Activated CD4-positive, CD25-positive, alpha-beta regulatory T cell treated with anti-CD3 and anti-CD28 coated beads, Interleukin-2, amount 50 U/mL, for 16 hours (primary cell): ENCODE results near the gene GTF2H2.
"Not testable (repeated sequence)": the region's sequence is repeated elsewhere in the genome, so short reads cannot be mapped to it uniquely, and the experiment has no call there.

ENCODE experiments used
- DNase-seq: peaks from one replicate; pipeline ENCODE4 v3.0.0-alpha.2; 2020; ENCODE audit warnings: low read depth, low spot score

GTF2H2 gene

DNA sequence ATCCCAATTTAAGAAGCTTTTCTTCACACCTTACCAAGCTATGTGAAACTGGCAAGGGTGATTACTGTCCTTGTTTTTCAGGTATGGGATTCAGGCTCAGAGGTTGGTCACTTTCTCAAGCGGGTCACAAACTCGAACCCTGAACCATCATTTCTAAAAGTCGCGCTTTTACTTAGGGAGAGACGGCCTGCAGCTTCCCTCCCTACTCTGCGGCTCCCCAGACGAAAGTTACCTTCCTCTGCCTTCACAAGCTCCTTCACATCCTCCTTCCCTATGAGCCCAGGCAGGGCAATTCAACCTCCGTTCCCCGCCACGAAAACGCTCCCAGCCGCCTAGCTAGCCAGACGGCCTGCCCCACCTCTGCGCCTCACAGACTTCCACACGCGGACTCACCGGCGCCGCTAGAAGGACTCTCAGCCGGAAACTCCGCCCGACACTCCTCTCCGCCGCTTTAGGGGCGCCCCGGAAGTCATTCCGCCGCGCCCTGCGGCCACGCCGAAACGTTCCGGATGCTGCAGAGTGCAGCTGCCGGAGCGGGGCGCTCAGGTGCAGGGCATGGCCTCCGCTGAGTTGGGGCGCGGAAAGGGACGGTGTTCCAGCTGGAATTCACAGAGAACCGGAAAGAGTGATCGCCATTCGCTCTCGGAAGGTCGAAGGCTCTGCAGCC is at the start of gene GTF2H2:
Gene GTF2H2 (minus strand): TSS at position 415 of the 667 bp plus-strand sequence. CDS start 4,913 bp downstream, outside the sequence.
- not testable (repeated sequence) for DNase-seq

DNA sequence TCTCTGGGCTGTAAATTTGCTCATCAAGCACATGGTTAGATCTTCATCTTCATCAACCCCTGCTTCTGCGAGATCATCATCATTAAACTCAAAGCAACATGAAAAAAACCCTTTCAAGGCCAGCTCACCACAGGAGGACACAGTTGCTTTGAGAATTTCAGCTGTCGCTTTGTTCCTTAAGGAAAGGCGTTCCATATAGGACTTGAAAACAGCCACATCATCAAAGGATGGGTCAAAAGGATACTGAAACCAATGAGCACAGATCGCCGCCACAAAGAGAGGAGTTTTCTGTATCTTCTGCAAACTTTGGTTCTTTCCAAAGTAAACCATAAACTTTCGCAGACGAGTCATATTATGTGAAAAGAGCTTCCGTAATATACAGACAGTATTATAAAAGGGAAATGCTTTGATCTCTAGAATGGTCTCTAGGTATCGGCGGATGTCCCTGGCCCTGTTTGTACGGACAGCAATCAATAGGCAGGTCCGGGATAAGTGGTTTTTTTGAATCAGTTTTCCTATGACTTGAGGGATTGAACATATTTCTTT is 42.3 kb upstream of the GTF2H2 start:
- DNase-seq: not testable (repeated sequence)

DNA sequence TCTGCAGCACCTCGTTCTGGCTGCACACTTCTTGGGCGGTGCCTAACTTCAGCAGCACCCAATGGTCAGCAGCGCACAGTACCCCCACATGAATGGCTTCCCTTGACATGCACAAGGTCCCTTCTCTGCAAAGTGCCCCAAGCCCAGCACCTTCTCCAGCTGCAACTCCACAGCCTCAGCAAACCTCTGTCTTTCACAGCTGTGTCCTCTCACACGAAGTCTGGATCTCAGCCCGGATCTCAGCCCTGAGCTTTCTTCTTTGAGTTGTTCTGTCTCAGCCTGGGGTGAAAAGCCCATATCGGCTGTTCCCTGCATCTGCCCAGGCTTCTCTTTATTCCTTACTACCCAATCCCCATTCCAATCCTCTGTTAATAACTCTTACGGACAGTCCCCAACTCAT is 32.5 kb upstream of the GTF2H2 start:
- not testable (repeated sequence) for DNase-seq

DNA sequence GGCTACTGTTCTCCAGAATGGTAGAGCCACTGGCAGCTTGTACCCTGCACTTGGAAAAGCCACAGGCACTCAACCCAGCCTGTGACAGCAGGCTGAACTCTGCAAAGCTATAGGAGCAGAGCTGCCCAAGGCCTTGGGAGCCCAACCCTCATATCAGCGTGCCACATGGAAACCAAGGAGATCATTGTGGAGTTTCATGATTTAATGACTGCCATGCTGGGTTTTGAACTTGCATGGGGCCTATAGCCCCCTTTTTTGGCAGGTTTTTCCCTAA is 30.4 kb upstream of the GTF2H2 start:
- DNase-seq: not testable (repeated sequence)

DNA sequence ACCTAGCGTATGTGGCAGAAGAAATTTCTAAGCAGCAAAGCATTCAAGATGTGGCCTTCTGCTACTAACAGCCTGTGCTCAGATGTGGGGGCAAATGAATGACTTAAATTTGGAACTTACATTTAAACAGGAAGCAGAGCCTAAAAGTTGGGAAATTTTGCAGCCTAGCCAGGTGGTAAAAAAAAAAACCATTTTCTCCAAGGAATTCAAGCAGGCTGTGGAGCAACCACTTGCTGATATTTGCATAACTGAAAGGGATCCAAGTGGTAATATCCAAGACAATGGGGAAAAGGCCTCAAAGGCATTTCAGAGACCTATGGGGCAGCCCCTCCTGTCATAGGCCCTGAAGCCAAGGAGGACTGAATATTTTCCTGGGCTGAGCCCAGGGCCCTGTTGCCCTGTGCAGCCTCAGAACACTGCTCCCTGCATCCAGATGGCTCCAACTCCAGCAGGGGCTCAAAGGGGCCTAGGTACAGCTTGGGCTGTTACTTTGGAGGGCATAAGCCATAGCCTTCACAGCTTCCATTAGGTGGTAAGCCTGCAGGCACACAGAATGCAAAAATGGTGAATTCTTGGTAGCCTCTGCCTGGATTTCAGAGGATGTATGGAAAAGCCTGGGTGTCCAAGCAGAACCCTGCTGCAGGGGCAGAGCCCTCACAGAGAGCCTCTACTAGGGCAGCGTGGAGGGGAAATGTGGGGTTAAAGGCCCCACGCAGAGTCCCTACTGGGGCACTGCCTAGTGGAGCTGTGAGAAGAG is 29.9 kb upstream of the GTF2H2 start:
- not testable (repeated sequence) for DNase-seq

DNA sequence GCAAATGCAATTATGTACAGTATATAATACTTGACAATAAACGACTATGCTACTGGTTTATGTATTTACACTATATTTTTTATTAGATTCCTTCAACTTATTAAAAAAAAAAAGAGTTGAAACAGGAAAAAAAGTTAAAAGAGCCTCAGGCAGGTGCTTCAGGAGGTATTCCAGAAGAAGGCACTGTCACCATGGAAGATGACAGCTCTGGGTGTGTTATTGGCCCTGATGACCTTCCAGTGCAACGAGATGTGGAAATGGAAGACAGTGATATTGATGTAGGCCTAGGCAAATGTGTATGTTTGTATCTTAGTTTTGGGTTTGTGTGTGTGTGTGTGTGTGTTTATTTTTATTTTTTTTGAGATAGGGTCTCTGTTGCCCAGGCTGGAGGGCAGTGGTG is 22.3 kb upstream of the GTF2H2 start:
- not testable (repeated sequence) for DNase-seq

DNA sequence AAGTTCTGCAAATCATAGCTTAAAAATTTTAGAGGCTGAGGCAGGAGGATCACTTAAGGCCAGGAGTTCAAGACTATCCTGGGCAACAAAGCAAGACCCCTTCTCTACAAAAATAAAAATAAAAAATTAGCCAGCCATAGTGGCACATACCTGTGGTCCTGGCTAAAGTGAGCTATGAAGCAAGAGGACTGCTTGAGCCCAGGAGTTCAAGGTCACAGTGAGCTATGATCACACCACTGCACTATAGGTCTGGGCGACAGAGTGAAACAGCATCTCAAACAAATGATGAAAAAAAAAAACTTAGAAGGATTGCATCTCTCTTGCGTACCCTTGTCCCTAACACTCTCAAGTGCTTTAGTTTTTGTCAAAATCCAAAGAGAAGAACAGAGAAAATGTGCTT is 21.3 kb upstream of the GTF2H2 start:
- not testable (repeated sequence) for DNase-seq

DNA sequence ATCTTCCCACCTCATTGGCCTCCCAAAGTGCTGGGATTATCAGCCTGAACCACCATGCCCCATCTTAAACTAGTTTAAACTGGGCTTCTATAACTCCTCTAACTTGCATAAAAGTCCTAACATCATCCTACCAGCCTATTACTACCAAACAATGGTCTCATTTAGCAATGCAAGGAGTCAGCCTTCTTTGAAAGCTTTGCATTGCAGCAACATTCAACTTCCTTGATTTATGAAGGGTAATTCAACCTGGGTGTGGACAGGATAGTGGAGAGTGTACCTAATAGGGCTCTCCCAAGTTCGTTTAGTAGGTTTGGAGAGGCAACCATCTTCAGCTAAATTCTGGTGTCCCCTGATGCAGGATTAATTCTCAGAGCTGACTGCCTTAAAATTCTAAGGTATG is 18.7 kb upstream of the GTF2H2 start:
- DNase-seq: not testable (repeated sequence)

DNA sequence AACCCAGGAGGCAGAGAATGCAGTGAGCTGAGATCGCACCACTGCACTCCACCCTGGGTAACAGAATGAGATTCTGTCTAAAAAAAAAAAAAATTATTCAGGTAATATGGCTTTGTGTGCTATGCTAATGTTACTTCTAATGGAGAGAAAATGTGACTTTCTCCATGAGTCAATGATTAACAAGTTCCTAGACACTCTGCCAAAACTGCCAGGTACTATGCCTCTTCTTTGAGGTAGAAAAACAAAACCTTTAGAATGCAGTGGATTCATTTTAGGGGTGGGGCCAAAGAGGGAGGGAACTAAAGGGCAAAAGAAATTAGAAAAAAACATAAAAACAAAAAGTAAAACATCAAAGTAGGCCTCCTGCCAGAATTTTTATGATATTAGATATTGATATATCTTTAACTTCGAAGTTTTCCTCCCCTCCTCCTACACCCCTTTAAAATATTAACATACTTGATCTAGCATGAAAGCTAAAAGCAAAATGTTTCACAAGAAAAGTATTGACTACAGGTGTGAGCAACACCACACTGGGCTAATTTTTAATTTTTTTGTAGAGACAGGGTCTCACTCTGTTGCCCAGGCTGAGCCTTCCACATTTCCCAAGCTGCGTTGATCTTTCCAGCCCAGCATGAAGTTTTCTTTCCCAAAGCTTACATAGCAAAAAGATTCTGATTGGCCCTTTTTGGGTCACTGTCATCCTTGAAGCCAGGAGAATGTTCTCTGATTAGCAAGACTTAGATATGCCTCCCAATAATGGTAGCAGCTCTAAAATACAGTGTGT is 17.0 kb upstream of the GTF2H2 start:
- DNase-seq: not testable (repeated sequence)

DNA sequence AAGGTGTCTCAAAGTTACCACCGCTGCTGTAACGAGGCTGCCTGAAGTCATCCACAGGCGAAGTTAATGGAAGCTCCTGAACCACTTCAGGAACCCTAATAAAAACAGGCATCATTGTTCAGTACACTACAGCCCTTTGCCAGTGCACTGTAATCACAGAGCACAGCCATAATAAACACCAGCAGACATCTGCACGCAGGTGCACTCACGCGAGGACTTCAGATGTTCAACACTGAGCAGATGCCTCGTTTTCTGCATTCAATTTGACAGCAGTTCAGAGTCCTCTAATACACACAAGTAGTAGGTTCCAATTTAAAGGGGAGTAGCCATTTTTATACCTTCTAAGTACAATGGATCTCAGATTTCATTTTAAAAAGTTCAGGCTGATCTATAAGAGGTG is 15.4 kb upstream of the GTF2H2 start:
- DNase-seq: not testable (repeated sequence)

DNA sequence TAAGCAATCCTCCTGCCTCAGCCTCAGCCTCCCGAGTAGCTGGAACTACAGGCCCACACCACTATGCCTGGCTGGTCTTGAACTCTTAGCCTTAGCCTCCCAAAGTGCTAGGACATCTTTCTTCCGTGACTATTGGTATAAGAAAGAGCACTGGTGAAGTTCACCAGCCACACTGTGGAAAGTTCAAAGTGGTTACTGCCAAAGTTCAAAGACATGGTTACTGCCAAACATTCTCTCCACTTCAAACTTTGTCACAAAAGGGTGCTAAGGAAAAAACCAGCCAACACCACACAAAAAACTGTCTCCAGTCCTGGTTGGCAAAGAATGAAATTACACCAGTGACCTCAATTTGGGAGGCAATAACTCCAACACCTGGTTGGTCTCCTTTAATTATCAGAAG is 14.9 kb upstream of the GTF2H2 start:
- DNase-seq: not testable (repeated sequence)

DNA sequence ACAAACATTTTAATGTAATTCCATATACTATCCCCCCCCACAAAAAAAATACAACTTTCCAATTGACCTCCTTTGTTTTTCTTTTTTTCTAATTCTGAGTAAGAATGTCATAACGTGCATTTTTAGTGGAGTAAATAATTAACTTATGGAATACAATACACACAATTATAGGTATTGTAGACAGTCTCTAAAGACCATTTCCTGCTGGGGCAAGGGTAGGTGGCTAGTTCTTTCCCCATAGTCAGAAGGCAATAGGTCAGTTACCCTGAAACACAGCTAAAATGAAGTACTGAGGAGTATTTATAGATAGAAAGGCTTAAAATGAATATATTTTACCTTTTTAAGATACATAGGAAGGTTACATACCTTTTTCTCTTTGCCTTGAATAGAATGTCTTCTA is 6.2 kb downstream of the GTF2H2 start:
- DNase-seq: not testable (repeated sequence)

DNA sequence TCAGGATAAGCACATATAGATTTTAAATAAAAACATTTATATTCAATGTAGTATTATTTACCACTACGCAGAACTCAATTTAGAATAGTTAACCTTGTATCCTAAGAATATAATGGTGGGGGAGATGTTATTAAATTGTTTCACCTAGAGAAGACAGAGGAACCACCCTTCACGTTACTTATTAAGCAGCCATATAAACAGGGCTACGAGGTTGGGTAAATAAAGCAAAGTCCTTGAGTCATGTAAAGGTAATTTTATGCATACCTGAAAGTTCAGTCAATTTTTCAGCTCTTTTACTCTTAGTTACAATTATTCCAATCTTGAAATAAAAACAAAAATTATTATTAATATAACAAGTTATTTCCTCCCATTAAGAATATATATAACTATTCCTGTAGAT is 8.1 kb downstream of the GTF2H2 start:
- DNase-seq: not testable (repeated sequence)

DNA sequence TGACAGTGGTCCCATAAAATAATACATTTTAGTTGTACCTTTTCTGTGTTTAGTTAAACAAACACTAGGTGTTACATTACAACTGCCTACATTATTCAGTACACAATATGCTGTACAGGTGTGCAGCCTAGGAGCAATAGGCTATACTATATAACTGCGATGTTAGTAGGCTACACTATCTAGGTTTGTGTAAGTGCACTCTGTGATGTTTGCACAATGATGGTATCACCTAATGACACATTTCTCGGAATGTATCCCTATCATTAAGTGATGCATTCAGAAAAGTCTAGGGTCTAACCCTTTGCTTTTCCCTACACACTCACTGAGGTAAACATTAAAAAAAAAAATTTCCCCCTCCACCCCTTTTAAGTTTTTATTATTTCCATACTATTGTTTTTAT is 22.7 kb downstream of the GTF2H2 start:
- not testable (repeated sequence) for DNase-seq

DNA sequence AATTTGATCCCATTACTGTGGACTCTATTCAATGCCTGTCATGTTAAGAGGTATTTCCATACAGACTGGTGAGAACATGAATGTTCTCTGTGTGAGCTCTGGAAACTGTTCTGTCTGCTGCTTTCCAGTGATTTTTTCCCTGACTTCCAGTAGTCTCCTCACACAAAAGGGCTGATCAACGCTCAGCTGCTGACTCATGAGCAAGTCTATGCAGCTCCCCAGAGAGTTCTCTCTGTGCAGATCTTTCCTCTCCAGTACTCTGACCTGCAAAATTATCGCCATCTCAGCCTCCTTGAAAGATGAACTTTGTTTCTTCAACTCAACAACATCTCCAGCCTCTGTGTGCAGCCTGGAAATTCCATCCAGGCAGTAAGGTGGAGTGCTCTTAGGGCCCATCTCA is 23.3 kb downstream of the GTF2H2 start:
- DNase-seq: not testable (repeated sequence)

DNA sequence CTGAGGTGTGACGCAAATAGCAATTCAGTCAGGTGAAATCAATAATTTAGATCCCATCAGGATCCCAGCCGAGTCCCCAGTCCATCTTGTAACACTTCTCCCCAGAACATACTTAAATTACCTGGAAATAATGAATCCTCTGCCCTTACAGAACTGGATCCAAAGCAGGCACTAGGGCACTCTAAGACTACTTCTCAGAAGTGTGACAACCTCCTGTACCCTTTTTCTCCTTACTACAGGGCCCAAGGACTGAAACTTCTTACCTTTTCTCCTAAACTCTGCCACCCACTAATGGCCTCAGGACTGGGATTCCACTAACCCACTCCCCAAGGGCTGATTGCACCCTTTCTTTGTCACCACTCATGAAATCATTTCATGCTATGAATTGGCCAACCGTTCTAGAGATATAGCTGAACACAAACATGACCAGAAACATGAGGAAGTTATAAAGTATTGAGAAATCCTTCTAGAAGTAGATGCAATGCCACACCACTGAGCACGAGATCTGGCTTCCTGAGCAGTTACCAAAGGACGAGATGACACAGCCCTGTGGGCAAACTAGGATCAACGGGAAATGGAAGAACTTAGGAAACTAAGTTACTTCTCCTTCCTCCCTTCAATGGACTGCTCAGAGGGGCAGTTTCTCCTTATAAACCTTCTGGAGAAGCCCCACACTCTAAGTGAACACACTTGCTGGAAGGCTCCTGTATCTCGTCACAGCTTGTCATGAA is 36.3 kb downstream of the GTF2H2 start:
- not testable (repeated sequence) for DNase-seq

DNA sequence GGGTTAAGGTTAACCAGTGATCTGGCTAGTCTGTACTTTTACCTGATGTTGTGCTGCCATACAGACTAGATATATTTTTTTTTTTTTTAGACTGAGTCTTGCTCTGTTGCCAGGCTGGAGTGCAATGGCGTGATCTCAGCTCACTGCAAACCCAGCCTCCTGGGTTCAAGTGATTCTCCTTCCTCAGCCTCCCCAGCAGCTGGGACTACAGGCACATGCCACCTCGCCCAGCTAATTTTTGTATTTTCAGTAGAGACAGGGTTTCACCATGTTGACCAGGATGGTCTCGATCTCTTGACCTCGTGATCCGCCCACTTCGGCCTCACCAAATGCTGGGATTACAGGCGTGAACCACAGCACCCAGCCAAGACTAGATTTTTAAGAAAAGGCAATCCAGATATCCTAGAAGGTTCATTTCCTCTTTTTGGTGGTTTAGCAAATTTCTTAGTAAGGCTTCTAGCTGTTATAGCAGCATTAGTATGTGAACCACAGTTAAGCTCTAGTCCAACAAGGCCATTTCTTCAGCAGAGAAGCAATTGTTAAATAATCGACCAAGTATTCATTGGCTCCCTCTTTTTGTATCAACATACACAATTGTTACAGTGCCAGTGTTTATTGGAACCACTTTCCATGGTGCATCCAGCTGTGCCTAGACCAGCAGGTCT is 42.1 kb downstream of the GTF2H2 start, which contains the start of gene NAIP:
Gene NAIP (minus strand): TSS at position 51 of the 665 bp plus-strand sequence. CDS start 12,424 bp downstream, outside the sequence.
- DNase-seq: not testable (repeated sequence)

DNA sequence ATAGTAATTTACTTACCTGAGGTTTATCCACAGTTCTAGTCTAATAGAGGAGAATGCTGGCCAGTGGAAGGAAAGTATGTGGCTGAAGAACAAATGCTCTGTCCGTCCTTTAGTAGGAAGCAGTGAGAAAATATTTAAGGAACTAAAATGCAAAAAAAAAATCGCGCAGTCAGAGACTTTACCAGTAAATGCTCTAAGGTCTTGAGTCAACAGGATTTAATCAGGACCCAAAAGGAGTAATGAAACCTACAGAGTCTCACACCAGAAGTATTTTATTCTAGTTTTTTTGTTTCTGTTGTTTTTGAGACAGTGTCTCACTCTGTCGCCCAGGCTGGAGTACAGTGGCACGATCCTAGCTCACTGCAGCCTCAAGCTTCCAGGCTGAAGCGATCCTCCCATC is 46.8 kb downstream of the GTF2H2 start:
- DNase-seq: not testable (repeated sequence)

DNA sequence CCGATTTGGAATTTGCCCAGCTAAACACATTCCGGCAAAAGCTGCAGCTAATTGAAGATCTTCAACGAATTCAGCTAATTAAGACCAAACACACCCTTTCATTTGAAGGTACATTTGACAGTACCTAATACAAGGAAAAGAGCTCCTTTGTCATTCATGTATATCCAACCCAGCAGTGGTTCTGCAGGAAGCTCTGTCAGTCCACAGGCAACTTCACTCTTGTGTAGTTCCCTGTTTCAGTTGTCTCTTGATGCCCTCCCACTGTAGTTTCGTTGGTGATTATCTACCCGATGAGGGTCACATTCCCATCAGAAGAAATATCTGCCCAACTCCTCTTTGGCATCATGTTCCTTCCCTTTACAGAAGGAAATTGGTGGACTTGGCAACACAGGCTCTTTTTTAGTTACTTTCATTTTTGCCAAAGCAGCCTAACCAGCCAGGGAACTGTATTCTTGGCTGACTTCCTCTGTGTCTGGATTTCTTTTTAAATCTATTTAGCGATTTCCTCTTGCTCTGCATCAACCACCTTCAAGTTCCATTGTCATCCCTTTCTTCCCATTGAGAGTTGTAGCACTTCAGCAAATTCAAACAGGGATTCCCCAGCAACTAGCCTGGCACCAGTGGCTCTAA is 49.0 kb downstream of the GTF2H2 start:
- not testable (repeated sequence) for DNase-seq

DNA sequence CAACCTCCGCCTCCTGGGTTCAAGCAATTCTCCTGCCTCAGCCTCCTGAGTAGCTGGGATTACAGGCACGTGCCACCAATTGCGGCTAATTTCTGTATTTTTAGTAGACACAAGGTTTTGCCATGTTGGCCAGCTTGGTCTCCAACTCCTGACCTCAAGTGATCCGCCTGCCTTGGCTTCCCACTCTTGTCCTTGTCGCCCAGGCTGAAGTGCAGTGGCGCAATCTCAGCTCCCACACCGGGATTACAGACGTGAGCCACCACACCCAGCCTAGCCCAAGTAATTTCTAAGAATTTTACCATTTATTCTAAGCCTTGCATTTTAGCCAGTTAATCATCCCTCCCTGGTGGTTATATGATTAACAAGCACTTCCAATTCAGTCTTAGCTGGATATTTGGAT is 53.3 kb downstream of the GTF2H2 start:
- no peak for DNase-seq
